MCF 10A (cell line): Measurements from ENCODE around the gene DCDC2. TPM values are rescaled to one million over a fixed set of nuclear protein-coding genes. Genes with fewer than 3 reads are reported as not detected.

ENCODE experiments used
- BruUV-seq: library from RNA; stranded (reverse); fragments of 400-500 nt; replicated peaks from 2 replicates; lab custom pipeline; 2021; lab: Mats Ljungman, UMichigan
- CTCF ChIA-PET: fragments of 300-600 bp; sonication (Branson Sonifier 250); formaldehyde crosslinking; extraction: SDS; loops from one replicate; lab custom pipeline; 2021; ENCODE audit warnings: antibody characterized with exemption, inconsistent platforms; lab: Yijun Ruan, JAX
- POLR2A ChIA-PET: fragments of 300-600, 350-650 bp; sonication (Branson Sonifier 250); formaldehyde crosslinking; extraction: SDS; loops from one replicate; lab custom pipeline; 2020; ENCODE audit warnings: antibody characterized with exemption, inconsistent platforms; lab: Yijun Ruan, JAX
- DNase-seq: peaks from one replicate; pipeline ENCODE4 v3.0.0-alpha.2; 2018; ENCODE audit not compliant: unreplicated experiment
- H3K27ac Mint-ChIP-seq: one replicate; pipeline ENCODE4 v1.8.0; 2022; ENCODE audit warnings: mild to moderate bottlenecking, low read depth, mixed read lengths; ENCODE audit not compliant: unreplicated experiment
- H3K27me3 Mint-ChIP-seq: one replicate; pipeline ENCODE4 v1.8.0; 2022; ENCODE audit warnings: mixed read lengths; ENCODE audit not compliant: insufficient read depth, unreplicated experiment
- H3K36me3 Mint-ChIP-seq: one replicate; pipeline ENCODE4 v1.8.0; 2022; ENCODE audit warnings: mild to moderate bottlenecking, moderate library complexity, mixed read lengths; ENCODE audit not compliant: insufficient read depth, unreplicated experiment
- H3K4me1 Mint-ChIP-seq: one replicate; pipeline ENCODE4 v1.8.0; 2022; ENCODE audit warnings: mixed read lengths; ENCODE audit not compliant: insufficient read depth, unreplicated experiment
- H3K4me3 Mint-ChIP-seq: one replicate; pipeline ENCODE4 v1.8.0; 2022; ENCODE audit warnings: mild to moderate bottlenecking, moderate library complexity, mixed read lengths; ENCODE audit not compliant: unreplicated experiment
- H3K9me3 Mint-ChIP-seq: one replicate; pipeline ENCODE4 v1.8.0; 2022; ENCODE audit warnings: mixed read lengths; ENCODE audit not compliant: unreplicated experiment
- CTCF ChIP-seq: fragments of 200-600 bp; IDR thresholded peaks from one replicate; pipeline ENCODE4 v1.8.0; 2022; ENCODE audit warnings: antibody characterized with exemption, mild to moderate bottlenecking; ENCODE audit not compliant: unreplicated experiment
- intact Hi-C: fragments of 100-400 bp; cut with micrococcal nuclease; formaldehyde crosslinking; loops from 2 replicates; pipeline ENCODE4 v1.14.1; 2022
- total RNA-seq: library from RNA; stranded (reverse); gene quantifications from 2 replicates; pipeline ENCODE4 v1.2.3, GENCODE V29; 2022

Gene DCDC2
- total RNA-seq, 1 experiment from 2014 or later: not detected

GRCh38 chr6:24257282-24257681, 100.6 kb downstream of the DCDC2 start:
- Mint-ChIP-seq H3K4me3 (no peak overlapping the region), H3K4me1 (no peaks in the 10 kb centered on the region), H3K36me3 (no peaks in the 10 kb centered on the region), H3K27ac (no peak overlapping the region), H3K27me3 (peaks cover 24% of the 10 kb centered on the region), H3K9me3 (peaks cover 14% of the 10 kb centered on the region)
- no peak for TF ChIP-seq CTCF
- no TSS peak for BruUV-seq
- intact Hi-C loops: no loop called here
- ChIA-PET CTCF (interaction anchor here (0.6 to 2.3 kb wide), 5 partner anchors 10 to 373 kb away, joined by 3 to 7 read pairs (median 5); no protein-coding TSS in a partner anchor), POLR2A (no interaction called here)
- DNase-seq: peak; percentile 8

GRCh38 chr6:24255676-24256075, 102.2 kb downstream of the DCDC2 start:
- BruUV-seq: no TSS peak
- Mint-ChIP-seq H3K36me3 (no peaks in the 10 kb centered on the region), H3K4me1 (no peaks in the 10 kb centered on the region), H3K4me3 (no peak overlapping the region), H3K9me3 (peaks cover 18% of the 10 kb centered on the region), H3K27me3 (peaks cover 15% of the 10 kb centered on the region), H3K27ac (no peak overlapping the region)
- no peak for DNase-seq
- POLR2A ChIA-PET: no interaction called here
- intact Hi-C loops: no loop called here
- TF ChIP-seq CTCF: no peak
- CTCF ChIA-PET: interaction anchor here (2.0 kb wide), 1 partner anchor 8 kb away, joined by 6 read pairs; no protein-coding TSS in a partner anchor

- POLR2A ChIA-PET: no interaction called here
- CTCF ChIA-PET: interaction anchor here (0.5 kb wide), 1 partner anchor 209 kb away, joined by 3 read pairs; no protein-coding TSS in a partner anchor
Observed at GRCh38 chr6:24253360-24253759, 104.5 kb downstream of the DCDC2 start.

GRCh38 chr6:24252280-24252679, 105.6 kb downstream of the DCDC2 start:
- DNase-seq: no peak
- Mint-ChIP-seq H3K4me1 (peaks cover 5% of the 10 kb centered on the region), H3K27me3 (no peaks in the 10 kb centered on the region), H3K36me3 (no peaks in the 10 kb centered on the region), H3K4me3 (no peak overlapping the region), H3K27ac (no peak overlapping the region), H3K9me3 (peaks cover 10% of the 10 kb centered on the region)
- ChIA-PET POLR2A (interaction anchor here (0.6 kb wide), 1 partner anchor 19 kb away, joined by 3 read pairs; no protein-coding TSS in a partner anchor), CTCF (interaction anchor here (0.6 to 1.2 kb wide), 2 partner anchors 23 to 47 kb away, joined by 3 read pairs; no protein-coding TSS in a partner anchor)
- intact Hi-C loops: no loop called here
- no TSS peak for BruUV-seq
- TF ChIP-seq CTCF: no peak

More at GRCh38 chr6:24253360-24253759, 104.5 kb downstream of the DCDC2 start:
- no peak for DNase-seq
- peaks cover 5% of the 10 kb centered on the region for H3K4me1 Mint-ChIP-seq
- no peaks in the 10 kb centered on the region for H3K27me3 Mint-ChIP-seq
- no peaks in the 10 kb centered on the region for H3K36me3 Mint-ChIP-seq
- intact Hi-C loops: no loop called here
- no peak for TF ChIP-seq CTCF
- BruUV-seq: no TSS peak
- H3K9me3 Mint-ChIP-seq: peaks cover 18% of the 10 kb centered on the region
- no peak overlapping the region for H3K4me3 Mint-ChIP-seq
- H3K27ac Mint-ChIP-seq: no peak overlapping the region
